ENCODE measurements around the gene PNP.
A peak's percentile ranks its signal among the peaks of the same experiment; 100 is the strongest.

The PNP gene

GRCh38 chr14:20469242-20469889 is at the start of gene PNP:
PNP (plus strand) TSS chr14:20469406; CDS start chr14:20469525, 119 bp downstream.
- DNase-seq (ENCODE audit: low spot score): peak; percentile 96
- TF ChIP-seq CTCF (IDR thresholded peaks at IDR 0.05; ENCODE audit: borderline replicate concordance, control extremely low read depth, extremely low read depth, insufficient read depth, missing control alignments): no peak
- in situ Hi-C loops (cut with MboI; ENCODE audit: low sequenced_read_pairs, unreplicated experiment): no loop called here

- in situ Hi-C loops (cut with MboI; ENCODE audit: low sequenced_read_pairs, unreplicated experiment): no loop called here
- DNase-seq (ENCODE audit: low spot score): no peak
- TF ChIP-seq CTCF (IDR thresholded peaks at IDR 0.05; ENCODE audit: borderline replicate concordance, control extremely low read depth, extremely low read depth, insufficient read depth, missing control alignments): no peak
Measured at GRCh38 chr14:20419419-20419818, 49.8 kb upstream of the PNP start.

- DNase-seq (ENCODE audit: low spot score): no peak
- in situ Hi-C loops (cut with MboI; ENCODE audit: low sequenced_read_pairs, unreplicated experiment): no loop called here
- TF ChIP-seq CTCF (IDR thresholded peaks at IDR 0.05; ENCODE audit: borderline replicate concordance, control extremely low read depth, extremely low read depth, insufficient read depth, missing control alignments): no peak
Measured at GRCh38 chr14:20421267-20421666, 47.9 kb upstream of the PNP start.

- TF ChIP-seq CTCF (IDR thresholded peaks at IDR 0.05; ENCODE audit: borderline replicate concordance, control extremely low read depth, extremely low read depth, insufficient read depth, missing control alignments): no peak
- no peak for DNase-seq (ENCODE audit: low spot score)
- in situ Hi-C loops (cut with MboI; ENCODE audit: low sequenced_read_pairs, unreplicated experiment): no loop called here
Measured at GRCh38 chr14:20422886-20423285, 46.3 kb upstream of the PNP start.

- no peak for TF ChIP-seq CTCF (IDR thresholded peaks at IDR 0.05; ENCODE audit: borderline replicate concordance, control extremely low read depth, extremely low read depth, insufficient read depth, missing control alignments)
- in situ Hi-C loops (cut with MboI; ENCODE audit: low sequenced_read_pairs, unreplicated experiment): no loop called here
- no peak for DNase-seq (ENCODE audit: low spot score)
Measured at GRCh38 chr14:20424851-20425250, 44.4 kb upstream of the PNP start.

GRCh38 chr14:20427231-20428009 is 41.8 kb upstream of the PNP start:
- no peak for TF ChIP-seq CTCF (IDR thresholded peaks at IDR 0.05; ENCODE audit: borderline replicate concordance, control extremely low read depth, extremely low read depth, insufficient read depth, missing control alignments)

More at GRCh38 chr14:20427231-20428009, 41.8 kb upstream of the PNP start:
- peak; percentile 79 for DNase-seq (ENCODE audit: low spot score)
- in situ Hi-C loops (cut with MboI; ENCODE audit: low sequenced_read_pairs, unreplicated experiment): no loop called here
